ENCODE results near the gene IFIT1B.
"Not testable (repeated sequence)": the region's sequence is repeated elsewhere in the genome, so short reads cannot be mapped to it uniquely, and the experiment has no call there.

The IFIT1B gene

GRCh38 chr10:89348481-89348880 is 29.4 kb upstream of the IFIT1B start:
- no peak for DNase-seq (ENCODE audit: low read depth)

- DNase-seq (ENCODE audit: low read depth) = no peak
Observed at GRCh38 chr10:89348975-89349374, 28.9 kb upstream of the IFIT1B start.

- DNase-seq (ENCODE audit: low read depth) = not testable (repeated sequence)
Observed at GRCh38 chr10:89350631-89351315, 27.1 kb upstream of the IFIT1B start.

GRCh38 chr10:89351412-89351779 is 26.5 kb upstream of the IFIT1B start:
- DNase-seq (ENCODE audit: low read depth) = no peak

GRCh38 chr10:89351780-89352597 is 25.9 kb upstream of the IFIT1B start:
- no peak for DNase-seq (ENCODE audit: low read depth)

GRCh38 chr10:89352802-89353201 is 25.1 kb upstream of the IFIT1B start:
- DNase-seq (ENCODE audit: low read depth) = no peak

GRCh38 chr10:89355394-89355931 is 22.4 kb upstream of the IFIT1B start:
- no peak for DNase-seq (ENCODE audit: low read depth)

- DNase-seq (ENCODE audit: low read depth) = no peak
Observed at GRCh38 chr10:89357096-89357495, 20.8 kb upstream of the IFIT1B start.

- DNase-seq (ENCODE audit: low read depth) = no peak
Observed at GRCh38 chr10:89357975-89358374, 19.9 kb upstream of the IFIT1B start.

- DNase-seq (ENCODE audit: low read depth) = no peak
Observed at GRCh38 chr10:89360157-89360556, 17.7 kb upstream of the IFIT1B start.

GRCh38 chr10:89362929-89363328 is 14.9 kb upstream of the IFIT1B start:
- no peak for DNase-seq (ENCODE audit: low read depth)

- no peak for DNase-seq (ENCODE audit: low read depth)
Observed at GRCh38 chr10:89363729-89364442, 14.0 kb upstream of the IFIT1B start.

- DNase-seq (ENCODE audit: low read depth) = no peak
Observed at GRCh38 chr10:89364531-89364930, 13.3 kb upstream of the IFIT1B start.

GRCh38 chr10:89367529-89367928 is 10.3 kb upstream of the IFIT1B start:
- no peak for DNase-seq (ENCODE audit: low read depth)

GRCh38 chr10:89368129-89368528 is 9.7 kb upstream of the IFIT1B start:
- no peak for DNase-seq (ENCODE audit: low read depth)

GRCh38 chr10:89369156-89370105 is 8.4 kb upstream of the IFIT1B start:
- DNase-seq (ENCODE audit: low read depth) = no peak

- DNase-seq (ENCODE audit: low read depth) = no peak
Observed at GRCh38 chr10:89371079-89371478, 6.8 kb upstream of the IFIT1B start.

GRCh38 chr10:89371987-89372386 is 5.9 kb upstream of the IFIT1B start:
- DNase-seq (ENCODE audit: low read depth) = no peak

GRCh38 chr10:89373916-89374711 is 3.7 kb upstream of the IFIT1B start:
- DNase-seq (ENCODE audit: low read depth) = no peak

- no peak for DNase-seq (ENCODE audit: low read depth)
Observed at GRCh38 chr10:89374713-89375141, 3.1 kb upstream of the IFIT1B start.

GRCh38 chr10:89379103-89379502 is 1.2 kb downstream of the IFIT1B start:
- DNase-seq (ENCODE audit: low read depth) = no peak

Data from activated gamma-delta T cell treated with anti-CD3 and anti-CD28 coated beads, Interleukin-2, amount 50 U/mL, for 16 hours (primary cell).